GM18867 (cell line): Measurements from ENCODE around the gene STX5.
"Not testable (repeated sequence)": the region's sequence is repeated elsewhere in the genome, so short reads cannot be mapped to it uniquely, and the experiment has no call there.

ENCODE experiments used
- ATAC-seq: cut with Tn5 transposase; IDR thresholded peaks from one replicate; pipeline ENCODE4 v1.9.1; 2021; ENCODE audit warnings: mild to moderate bottlenecking, moderate library complexity; ENCODE audit not compliant: unreplicated experiment

The STX5 gene

DNA sequence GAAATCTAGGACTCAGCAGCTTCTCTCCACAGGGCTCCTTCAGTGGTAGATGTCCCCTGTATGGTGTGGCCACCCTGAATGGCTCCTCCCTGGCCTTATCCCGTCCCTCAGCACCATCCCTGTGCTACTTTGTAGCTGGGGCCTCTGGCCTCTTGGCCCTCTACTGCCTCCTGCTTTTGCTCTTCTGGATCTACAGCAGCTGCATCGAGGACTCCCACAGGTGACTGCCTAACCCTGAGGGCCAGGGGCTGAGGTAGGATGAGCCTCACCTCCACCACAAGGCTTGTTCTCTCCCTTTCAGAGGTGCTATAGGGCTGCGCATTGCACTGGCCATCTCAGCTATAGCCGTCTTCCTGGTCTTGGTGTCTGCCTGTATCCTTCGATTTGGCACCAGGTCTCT lies 42.9 kb downstream of the STX5 start:
- ATAC-seq, result no peak

DNA sequence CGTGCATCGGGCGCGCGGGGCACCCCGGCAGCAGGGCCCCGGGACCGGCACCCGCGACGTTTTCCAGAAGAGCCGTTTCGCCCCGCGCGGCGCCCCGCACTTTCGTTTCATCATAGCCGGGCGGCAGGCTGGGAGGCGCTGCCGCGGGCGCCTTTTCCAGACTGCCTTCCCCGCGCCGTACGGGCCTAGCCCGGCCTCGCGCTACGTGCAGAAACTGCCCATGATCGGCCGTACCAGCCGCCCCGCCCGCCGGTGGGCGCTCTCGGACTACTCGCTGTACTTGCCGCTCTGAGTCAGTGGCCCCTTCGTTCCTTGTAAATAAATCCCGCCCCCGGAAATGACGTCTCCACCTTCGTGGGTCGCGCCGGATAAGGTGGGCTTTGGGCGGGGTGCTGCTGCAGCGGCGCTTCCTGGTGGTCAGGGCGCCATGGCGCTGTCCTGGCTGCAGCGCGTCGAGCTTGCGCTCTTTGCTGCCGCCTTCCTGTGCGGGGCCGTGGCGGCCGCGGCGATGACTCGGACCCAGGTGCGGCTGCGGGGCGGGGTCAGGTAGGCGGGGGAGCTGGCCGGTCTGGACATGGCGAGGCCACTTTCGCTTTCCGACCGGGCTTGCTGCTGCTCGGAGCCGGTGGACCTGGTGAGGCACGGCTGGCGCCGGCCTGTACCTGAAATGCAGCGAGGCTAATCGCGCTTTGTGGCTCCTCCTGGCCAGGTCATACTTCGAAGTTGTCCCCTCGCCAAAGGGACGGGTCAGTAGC lies 44.7 kb downstream of the STX5 start, which contains the start of gene TMEM179B:
Gene TMEM179B, plus strand, starts transcription at position 398 of the 755 bp plus-strand sequence. Its CDS starts 30 bp downstream, at position 428.
- peak; percentile 62 for ATAC-seq

DNA sequence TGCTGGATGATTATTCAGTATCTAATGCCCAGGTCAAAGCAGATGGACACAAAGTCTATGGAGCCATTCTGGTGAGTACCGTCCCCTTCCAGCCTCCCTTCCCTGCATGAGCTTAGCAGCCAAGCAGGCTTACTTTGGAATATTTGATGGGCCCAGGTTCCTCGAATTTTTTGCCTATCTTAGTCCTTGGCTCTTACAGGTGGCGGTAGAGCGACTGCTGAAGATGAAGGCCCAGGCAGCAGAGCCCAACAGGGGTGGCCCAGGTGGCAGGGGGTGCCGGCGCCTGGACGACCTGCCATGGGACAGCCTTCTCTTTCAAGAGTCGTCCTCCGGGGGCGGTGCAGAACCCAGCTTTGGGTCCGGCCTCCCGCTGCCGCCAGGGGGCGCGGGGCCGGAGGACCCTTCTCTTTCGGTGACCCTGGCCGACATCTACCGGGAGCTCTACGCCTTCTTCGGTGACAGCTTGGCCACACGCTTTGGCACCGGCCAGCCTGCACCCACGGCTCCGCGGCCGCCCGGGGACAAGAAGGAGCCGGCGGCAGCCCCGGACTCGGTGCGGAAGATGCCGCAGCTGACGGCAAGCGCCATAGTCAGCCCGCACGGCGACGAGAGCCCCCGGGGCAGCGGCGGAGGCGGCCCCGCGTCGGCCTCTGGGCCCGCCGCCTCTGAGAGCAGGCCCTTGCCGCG lies 45.4 kb downstream of the STX5 start:
- ATAC-seq, result peak; percentile 66

DNA sequence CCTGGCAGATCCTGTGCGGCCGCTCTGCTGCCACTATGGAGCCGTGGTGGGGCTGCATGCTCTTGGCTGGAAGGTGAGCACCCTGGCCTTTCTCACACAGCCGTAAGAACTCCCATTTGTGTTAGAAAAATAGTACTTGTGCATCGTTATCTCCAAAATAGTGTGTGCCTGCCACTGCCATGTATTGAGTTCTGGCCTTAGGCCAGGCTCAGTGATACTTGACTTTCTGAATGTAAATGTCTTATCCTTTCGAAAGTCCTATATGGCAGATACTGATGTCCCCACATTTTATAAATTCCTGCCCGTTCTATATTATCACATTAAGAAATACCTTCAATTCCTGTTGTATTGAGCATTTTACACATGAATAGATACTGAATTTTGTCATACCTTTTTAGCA lies 49.1 kb downstream of the STX5 start:
- ATAC-seq, result no peak

DNA sequence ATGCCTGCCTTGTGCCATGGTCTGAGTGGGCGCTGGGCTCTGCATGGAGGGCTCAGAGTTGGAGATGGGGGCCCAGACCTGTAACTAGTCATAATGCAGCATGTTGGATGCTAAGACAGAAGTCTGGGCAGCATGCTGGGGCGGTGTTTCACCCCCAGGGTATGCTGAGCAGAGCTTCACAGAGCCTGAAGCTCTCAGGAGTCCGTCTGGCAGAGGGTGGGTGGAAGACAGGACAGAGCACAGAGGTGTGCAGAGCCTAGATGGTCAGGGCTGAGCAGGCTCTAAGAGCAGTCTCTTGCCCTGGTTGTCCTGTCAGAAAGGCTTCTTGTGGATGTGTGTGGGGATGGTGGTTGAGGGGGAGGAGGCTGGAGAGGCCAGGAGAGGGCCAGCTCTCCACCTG lies 53.4 kb downstream of the STX5 start:
- ATAC-seq, result no peak

DNA sequence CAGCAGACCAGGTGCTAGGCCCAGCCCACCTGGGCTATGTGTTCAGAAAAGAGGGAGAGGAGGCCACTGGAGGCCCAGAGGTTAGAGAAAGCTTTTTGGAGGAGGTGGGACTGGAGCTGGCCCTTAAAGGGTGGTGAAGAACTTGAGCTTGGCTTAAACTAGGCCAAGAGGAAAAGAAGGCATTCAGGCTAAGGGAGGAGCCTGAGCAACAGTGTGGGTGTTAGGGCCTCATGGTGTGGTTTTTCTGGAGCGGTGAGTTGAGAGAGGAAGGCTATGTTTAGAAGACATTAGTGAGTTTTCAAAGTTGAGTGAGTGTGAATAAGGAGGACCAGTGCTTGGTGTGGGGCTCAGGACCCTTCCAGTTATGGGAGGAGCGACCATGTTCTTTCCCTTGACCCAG lies 54.5 kb downstream of the STX5 start:
- no peak for ATAC-seq

DNA sequence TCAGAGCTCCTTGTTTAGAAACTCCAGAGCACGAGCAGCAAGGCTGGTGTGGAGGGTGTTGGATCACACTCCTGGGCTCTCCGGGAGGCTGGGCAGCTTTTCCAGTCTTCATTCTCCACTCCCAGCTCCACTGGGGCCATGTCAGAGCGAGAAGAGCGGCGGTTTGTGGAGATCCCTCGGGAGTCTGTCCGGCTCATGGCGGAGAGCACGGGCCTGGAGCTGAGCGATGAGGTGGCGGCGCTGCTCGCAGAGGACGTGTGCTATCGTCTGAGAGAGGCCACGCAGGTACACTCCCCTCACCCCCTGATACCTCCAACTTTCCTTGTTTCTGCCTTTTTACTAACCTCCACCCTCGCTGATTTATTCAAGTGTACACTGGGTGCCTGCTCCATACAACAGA lies 56.2 kb downstream of the STX5 start:
- ATAC-seq, result no peak

DNA sequence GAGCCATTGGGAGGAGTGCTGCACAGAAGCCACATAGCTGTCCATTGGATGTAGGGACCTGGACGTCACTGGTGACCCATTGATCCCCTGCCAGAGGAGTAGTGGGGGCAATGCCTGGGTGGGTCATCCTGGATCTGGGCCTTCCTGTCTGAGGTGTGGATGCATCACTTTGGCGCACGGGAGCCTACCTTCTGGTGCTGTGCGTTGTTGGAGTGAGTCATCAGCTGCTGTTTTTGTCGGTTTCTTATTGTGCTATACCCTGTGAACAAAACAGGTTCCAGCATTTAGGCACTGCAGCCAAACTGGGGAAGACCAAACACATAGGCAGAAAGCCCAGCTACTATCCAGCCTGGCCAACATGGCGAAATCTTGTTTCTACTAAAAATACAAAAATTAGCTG lies 57.4 kb downstream of the STX5 start:
- no peak for ATAC-seq

DNA sequence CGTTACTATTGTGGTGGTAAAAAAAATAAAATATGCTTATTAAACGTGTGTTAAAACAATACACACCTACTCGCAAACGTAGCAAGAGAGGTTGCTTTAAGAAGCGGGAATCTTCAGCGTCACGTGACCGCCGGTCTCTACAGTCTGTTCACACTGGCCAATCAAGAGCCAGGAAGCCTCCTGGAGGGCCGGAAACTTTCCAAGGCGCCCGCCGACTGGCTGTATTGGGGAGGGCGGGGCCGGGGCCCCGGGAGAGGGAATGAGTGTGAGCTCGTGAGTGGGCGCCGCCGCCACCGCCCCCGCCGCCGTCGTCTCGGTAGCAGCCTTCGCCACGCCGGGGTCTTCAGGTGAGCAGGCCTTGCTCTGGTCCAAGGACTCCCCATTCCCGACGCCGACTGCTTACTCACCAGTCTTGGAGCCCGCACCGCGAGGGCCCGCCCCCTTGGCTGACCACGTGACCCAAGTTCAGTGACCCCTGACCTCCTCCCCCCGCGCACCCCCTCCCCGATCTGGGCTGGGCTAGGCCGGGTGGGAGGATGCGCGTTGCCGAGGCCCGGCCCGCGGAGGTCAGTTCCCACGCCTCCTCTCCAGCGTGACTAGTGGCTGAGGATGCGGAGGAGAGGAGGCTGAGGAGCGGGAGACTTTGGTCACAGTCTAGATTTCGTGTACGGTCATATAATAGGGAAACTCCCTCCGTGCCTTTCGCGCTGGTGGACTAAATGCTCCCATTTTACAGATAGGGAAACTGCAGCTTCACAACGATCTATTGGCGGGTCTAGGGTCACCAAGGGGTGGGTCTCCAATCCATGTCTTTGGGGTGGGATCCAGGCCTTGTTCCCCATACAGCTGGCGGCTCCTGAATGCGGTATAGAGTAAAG lies 60.5 kb downstream of the STX5 start, which contains the start of gene TAF6L:
Gene TAF6L, plus strand, starts transcription at position 253 of the 878 bp plus-strand sequence. CDS start 4,388 bp downstream, outside the sequence.
- ATAC-seq, result peak; percentile 70

DNA sequence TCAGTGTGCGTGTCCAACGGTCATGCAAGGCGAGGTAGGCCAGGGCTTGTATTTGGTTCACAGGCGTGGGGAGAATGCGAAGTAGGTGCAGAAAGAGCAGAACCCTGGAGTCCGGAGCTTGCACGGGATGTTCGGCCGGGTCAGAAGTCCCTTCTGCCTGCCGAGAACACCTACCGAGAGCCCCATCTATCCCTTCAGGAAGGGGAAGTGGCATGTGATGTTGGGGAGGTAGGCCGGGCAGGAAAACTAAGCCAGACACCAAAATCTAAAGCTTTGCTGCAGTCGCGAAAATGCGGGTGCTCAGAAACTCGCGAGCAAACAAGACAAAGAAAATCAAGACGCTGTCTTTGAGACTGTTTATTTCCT lies 61.1 kb downstream of the STX5 start:
- ATAC-seq, result peak; percentile 3

DNA sequence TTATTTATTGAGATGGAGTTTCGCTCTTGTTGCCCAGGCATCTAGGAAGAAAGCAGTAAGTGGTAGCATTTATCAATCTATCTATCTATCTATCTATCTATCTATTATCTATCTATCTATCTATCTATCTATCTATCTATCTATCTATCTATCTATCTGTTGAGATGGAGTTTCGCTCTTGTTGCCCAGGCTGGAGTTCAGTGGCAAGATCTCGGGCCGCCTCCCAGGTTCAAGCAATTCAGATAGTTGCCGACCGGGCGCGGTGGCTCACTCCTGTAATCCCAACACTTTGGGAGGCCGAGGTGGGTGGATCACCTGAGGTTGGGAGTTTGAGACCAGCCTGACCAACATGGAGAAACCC lies 71.0 kb downstream of the STX5 start:
- not testable (repeated sequence) for ATAC-seq

DNA sequence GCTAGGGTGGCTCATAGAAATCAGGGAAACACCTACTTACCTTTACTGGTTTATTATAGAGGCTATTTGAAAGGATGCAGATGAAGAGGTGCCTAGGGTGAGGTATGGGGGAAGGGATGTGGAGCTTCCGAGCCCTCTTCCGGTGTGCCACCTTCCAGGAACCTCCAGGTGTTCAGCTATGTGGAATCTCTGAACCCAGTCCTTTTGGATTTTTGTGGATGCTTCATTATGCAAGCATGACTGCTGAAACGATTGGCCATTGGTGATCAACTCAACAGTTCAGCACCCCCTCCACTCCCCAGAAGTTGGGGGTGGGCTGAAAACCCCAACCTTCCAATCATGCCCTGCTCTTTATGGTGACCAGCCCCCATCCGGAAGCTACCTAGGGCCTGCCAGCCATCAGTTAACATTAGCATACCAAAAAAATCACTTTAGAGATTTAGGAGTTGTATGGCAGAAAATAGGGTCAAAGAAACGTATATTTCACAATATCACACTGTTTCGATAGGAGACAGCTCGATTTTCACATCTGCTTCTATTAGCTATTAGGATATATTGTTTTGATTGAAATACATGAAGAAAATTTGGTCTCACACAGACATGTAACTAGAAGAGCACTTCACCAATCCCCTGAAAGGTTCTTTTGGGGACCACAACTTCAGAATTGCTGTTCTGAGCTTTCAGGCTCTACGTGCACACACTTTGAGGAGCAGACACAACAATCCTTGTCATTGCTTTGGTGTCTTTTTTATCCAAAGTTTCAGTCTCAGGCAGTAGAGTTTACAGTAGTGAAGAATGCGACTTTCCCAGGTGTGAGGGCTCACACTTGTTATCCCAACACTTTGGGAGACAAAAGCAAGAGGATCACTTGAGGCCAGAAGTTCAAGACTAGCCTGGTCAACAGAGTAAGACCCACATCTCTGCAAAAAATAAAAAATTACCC lies 73.7 kb downstream of the STX5 start:
- ATAC-seq, result no peak
